GM12801 (cell line): Measurements from ENCODE around the gene RBM23.

ENCODE experiments used
- TF ChIP-seq, protein P1 (sequence below): IDR thresholded peaks from one replicate; pipeline ENCODE4 v1.5.1; 2011; ENCODE audit warnings: control low read depth; ENCODE audit not compliant: insufficient read length; ENCODE audit errors: extremely low read depth

Gene RBM23

GRCh38 chr14:22887990-22888378 is 31.0 kb downstream of the RBM23 start:
- TF ChIP-seq, protein P1, sequence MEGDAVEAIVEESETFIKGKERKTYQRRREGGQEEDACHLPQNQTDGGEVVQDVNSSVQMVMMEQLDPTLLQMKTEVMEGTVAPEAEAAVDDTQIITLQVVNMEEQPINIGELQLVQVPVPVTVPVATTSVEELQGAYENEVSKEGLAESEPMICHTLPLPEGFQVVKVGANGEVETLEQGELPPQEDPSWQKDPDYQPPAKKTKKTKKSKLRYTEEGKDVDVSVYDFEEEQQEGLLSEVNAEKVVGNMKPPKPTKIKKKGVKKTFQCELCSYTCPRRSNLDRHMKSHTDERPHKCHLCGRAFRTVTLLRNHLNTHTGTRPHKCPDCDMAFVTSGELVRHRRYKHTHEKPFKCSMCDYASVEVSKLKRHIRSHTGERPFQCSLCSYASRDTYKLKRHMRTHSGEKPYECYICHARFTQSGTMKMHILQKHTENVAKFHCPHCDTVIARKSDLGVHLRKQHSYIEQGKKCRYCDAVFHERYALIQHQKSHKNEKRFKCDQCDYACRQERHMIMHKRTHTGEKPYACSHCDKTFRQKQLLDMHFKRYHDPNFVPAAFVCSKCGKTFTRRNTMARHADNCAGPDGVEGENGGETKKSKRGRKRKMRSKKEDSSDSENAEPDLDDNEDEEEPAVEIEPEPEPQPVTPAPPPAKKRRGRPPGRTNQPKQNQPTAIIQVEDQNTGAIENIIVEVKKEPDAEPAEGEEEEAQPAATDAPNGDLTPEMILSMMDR: no peak

DNA sequence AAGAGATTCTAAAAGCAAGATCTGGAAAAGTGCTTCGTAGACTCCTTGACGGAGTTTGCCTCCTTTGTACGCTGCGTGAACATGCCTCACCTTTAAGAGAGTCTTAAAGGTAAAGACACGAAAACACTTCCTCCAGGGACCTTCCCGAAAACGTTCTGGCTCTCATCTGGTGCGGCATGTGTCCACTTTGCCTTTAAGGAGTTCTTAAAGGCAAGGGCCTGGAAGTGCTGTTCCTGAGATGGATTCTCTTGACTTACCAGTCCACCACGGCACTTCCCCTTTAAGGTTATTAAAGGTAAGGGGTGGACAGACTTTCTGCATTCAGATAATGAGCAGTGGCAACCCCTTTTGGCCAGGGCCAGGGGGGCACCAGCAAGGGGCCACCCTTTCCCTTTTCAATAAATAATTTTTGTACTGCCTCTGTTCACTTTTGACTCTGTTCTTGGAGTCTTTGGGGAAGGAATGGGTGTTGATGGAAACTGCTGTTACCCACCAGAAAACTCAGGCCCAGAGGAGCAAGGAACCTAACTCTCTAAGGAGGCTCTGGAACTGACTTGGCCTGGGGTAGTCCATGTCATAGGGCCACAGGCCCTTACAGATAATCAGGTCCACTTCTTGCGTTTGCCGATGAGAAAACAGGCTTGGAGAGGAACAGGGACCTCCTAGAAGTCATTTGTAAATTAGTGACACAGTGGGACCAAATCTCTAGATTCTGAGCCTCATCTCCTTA is 31.5 kb downstream of the RBM23 start:
- TF ChIP-seq, protein P1: no peak

- TF ChIP-seq, protein P1: no peak
Observed at GRCh38 chr14:22886500-22887259, 32.3 kb downstream of the RBM23 start.

DNA sequence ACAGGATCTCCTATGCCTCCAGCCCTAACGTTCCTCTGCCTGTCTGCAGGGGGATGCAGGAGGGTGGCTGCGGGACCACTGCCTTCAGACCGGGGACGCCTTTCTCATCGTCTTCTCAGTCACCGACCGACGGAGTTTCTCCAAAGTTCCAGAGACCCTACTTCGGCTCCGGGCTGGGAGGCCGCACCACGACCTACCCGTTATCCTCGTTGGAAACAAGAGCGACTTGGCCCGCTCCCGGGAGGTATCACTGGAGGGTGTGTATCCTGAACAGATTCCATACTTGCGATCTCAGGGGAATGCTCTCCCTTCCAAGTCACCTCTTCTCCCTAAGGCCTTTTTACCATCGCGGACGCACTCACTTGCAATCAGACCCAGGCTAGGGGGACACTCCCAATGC is 33.0 kb downstream of the RBM23 start:
- TF ChIP-seq, protein P1: no peak

DNA sequence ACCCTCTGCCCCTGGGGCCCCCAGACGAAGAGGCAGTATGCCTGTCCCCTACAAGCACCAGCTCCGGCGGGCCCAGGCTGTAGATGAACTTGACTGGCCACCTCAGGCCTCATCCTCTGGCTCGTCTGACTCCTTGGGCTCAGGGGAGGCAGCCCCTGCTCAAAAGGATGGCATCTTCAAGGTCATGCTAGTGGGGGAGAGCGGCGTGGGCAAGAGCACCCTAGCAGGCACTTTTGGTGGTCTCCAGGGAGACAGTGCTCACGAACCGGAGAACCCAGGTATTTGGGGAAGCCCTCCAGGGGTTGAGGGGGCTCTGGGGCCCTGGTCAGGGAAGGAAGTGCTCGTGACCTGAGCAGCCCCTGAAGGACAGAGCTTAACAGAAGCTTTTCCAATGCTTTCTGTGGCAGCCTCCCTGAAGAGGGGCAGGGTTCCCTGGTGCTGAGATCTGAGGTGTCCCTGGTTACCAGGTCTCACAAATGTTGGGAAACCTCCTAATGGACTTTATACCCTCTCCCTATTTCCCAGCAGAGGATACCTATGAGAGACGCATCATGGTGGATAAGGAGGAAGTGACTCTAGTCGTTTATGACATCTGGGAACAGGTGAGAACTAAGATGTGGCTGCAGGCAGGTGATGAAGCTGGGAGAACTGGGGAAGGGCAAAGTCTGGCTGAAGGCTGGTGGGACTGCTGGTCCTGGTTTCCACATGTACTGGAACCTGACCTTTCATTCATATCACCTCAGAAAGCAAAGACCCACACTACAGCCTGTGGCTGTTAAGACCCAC is 34.0 kb downstream of the RBM23 start:
- TF ChIP-seq, protein P1: no peak

DNA sequence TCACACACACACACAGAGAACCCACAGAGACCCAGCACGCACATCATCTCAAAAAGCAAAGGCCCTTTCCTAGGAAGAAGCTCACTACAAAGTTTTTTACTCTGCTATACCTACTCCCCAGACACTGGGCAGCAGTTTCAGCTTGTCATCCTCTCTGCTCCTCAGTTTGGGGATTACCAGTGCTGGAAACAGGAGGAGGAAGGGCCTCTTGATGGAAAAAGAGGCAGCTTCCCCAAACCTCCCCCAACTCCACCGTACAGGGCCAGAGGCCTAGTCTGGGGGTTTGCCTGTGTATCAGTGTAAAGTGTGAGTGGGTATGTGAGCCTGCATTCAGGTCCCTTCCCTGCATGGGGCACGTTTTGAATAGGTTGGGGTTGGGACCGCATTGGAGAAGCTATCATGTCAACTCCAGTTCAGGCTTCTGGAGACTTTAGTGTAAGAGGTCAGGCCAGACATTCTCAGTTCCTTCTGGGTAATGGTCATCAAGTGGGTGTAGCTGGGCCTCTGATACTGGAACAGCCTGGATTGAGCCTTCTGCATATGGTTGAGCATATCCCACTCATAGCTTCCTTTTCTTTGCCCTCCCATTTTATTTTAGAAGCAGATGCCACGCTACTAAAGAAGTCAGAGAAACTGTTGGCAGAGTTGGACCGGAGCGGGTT is 34.7 kb downstream of the RBM23 start:
- TF ChIP-seq, protein P1: no peak
